GM19240 (cell line): ENCODE measurements around the gene PANX2.
A peak's percentile ranks its signal among the peaks of the same experiment; 100 is the strongest.
"Not testable (repeated sequence)": the region's sequence is repeated elsewhere in the genome, so short reads cannot be mapped to it uniquely, and the experiment has no call there.

Experiments
- DNase-seq: peaks from one replicate; pipeline ENCODE4 v3.0.0; 2011; ENCODE audit warnings: low spot score; ENCODE audit not compliant: insufficient read length

Gene PANX2

GRCh38 chr22:50147258-50148165, 23.0 kb upstream of the PANX2 start:
- not testable (repeated sequence) for DNase-seq

DNA sequence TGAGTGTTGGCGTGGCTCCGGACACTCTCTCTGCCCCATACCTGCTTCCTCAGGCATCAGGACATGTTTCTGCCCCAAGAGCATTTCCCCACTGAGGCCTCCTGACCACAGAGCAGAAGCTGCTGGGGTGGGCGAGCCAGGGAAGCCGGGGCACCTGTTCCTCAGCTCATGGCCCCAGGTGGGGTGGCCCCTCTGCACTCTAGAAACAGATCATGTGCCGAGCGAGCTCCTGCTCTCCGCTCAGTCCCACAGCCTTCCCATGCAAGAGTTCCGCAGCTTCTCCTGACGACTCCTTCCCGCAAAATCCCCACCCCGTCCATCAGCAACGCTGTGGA, 22.4 kb upstream of the PANX2 start:
- DNase-seq, result no peak

DNA sequence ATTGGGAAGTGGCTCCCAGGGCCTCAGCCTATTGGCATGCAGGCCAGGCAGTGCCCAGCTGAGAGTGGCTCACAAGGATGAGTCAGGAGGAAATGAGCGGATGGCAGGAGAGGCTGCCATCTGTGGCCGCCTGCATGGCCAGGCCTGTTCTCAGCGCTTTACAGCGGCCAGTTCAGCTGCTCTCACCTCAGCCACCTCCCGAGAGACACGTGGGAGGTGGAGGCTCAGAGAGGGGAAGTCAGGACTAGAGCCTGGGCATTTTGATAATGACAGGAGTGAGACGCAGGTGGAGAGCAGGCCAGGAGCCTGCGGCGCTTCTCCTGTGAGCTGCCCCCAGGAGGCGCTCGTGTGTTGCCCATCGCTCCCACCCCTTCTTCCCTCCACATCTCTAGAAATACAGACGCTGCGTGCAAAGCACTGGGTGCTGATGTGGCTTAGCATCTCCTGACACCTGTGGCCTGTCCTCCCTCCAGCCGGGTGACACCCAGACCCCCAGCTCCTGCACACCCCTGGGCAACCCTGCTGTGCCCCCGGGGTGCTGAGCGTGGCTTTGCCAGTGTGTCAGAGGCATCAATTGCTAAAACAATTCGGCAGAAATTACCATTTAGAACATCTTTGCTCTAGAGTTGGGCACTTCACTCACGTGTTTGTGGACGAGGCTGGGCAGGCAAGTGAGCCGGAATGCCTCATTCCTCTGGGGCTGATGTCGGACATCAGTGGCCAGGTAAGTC, 21.4 kb upstream of the PANX2 start:
- peak; percentile 93 for DNase-seq

- DNase-seq, result no peak
These were observed 20.1 kb upstream of the PANX2 start for GRCh38 chr22:50150161-50151129.

GRCh38 chr22:50151571-50152537, 18.7 kb upstream of the PANX2 start:
- DNase-seq, result no peak

- DNase-seq, result no peak
These were observed 17.3 kb upstream of the PANX2 start for GRCh38 chr22:50153056-50153755.

GRCh38 chr22:50153756-50154140, 16.8 kb upstream of the PANX2 start:
- no peak for DNase-seq

DNA sequence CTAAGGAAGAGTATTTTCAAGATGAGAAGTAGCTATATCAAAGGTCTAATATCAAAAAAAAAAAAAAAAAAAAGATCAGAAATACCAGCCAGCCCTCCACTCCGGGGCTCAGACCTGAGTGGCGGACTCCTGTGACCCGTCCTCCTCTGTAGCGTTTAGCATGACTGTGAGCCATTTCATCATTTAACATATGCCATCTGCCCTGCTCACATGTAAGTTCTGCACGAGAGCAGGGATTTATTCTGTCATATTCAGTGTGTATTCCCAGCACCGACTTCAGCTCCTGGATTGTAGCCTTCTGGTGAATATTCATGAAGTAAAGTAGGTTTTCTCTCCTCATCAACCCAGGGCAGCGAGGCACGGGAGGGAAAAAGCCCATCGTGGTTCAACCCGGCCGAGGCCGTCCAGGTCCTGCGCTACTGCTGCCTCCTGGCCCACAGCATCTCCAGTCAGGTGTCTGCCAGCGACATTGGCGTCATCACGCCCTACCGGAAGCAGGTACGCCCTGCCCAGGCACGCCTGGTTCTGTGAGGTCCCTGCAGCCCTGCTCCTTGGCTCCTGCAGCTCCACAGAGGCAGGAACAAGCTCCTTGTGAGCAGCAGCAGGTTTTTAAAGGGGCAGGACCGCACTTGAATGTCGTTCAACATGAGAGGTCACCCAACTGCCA, 12.7 kb upstream of the PANX2 start:
- no peak for DNase-seq

- no peak for DNase-seq
These were observed 9.6 kb upstream of the PANX2 start for GRCh38 chr22:50160947-50161346.

DNA sequence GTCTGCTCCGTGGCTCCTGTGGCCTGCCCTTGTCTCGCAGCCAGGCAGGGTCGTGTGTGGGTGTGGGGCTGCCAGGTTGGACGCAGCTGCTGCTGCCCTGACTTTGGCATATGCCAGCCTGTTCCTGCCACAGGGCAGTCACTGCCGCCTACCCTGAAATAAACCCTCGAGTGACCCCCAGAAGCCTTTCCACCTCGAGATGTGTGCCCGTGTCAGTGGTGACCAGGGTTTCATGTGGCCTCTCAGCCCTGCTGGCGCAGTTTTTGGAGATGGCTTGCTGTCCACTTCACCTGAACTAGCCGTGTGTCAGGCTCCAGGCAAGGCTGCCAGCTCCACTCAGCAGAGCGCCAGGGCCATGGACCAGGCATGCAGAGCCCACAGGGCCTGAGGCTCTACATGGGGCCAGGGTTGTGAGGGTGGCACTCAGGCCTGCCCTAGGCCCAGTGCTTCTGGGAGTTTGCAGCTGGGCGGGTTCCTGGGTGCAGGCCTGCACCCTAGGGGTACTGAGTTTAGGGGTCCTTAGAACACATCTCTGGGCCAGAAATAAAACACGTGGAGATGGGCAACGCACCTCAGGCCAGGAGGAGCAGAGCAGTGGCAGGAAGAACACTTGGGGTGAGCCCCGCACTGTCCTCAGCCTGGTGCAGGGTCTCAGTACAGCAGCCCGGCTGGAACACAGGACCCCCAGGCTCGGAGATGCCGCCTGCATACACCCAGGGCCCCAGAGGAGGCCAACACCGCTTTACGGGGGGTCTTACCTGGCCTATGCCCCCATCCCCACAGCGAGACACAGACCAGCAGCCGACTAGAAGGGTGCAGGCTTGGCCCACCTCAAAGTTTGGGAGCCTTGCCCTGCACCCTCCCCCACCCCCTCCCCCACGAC, 8.8 kb upstream of the PANX2 start:
- DNase-seq, result no peak

- no peak for DNase-seq
These were observed 8.1 kb upstream of the PANX2 start for GRCh38 chr22:50162391-50162956.

GRCh38 chr22:50165436-50166123, 5.0 kb upstream of the PANX2 start:
- DNase-seq, result no peak

GRCh38 chr22:50167689-50168489, 2.6 kb upstream of the PANX2 start:
- DNase-seq, result no peak

DNA sequence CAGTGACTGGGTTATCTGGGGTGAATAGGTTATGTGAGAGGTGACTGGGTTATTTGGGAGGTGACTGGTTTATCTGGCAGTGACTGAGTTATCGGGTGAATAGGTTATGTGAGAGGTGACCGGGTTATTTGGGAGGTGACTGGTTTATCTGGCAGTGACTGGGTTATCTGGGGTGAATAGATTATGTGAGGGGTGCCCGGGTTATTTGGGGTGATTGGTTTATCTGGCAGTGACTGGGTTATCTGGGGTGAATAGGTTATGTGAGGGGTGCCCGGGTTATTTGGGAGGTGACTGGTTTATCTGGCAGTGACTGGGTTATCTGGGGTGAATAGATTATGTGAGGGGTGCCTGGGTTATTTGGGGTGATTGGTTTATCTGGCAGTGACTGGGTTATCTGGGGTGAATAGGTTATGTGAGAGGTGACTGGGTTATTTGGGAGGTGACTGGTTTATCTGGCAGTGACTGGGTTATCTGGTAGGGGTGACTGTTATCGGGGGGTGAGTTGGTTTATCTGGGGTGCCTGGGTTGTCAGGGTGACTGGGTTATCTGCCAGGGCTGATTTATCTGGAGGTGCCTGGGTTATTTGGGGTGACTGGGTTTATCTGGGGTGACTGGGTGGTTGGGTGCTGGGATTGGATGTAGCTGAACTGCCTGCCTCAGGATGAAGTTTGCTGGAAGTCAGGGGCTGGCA, 1.9 kb upstream of the PANX2 start:
- not testable (repeated sequence) for DNase-seq

- DNase-seq, result no peak
These were observed 1.3 kb upstream of the PANX2 start for GRCh38 chr22:50169181-50169759.
